Parathyroid adenoma (tissue), 2 donors: Measurements from ENCODE around the gene RHCG.

Experiments used
- H2AFZ ChIP-seq: fragments of 300-600 bp; sonication (generic); one replicate; pipeline ENCODE4 v1.7.0; 2017; ENCODE audit warnings: antibody characterized with exemption, mild to moderate bottlenecking
- H3K27ac ChIP-seq: fragments of 300-600 bp; sonication (generic); one replicate; pipeline ENCODE4 v1.7.0; 2017
- H3K27me3 ChIP-seq: fragments of 300-600 bp; sonication (generic); one replicate; pipeline ENCODE4 v1.7.0; 2017; ENCODE audit warnings: low read length; ENCODE audit not compliant: control insufficient read depth, insufficient read depth
- H3K36me3 ChIP-seq: fragments of 300-600 bp; sonication (generic); one replicate; pipeline ENCODE4 v1.7.0; 2017; ENCODE audit warnings: low read length; ENCODE audit not compliant: control insufficient read depth, insufficient read depth
- H3K4me1 ChIP-seq: fragments of 300-600 bp; sonication (generic); one replicate; pipeline ENCODE4 v1.7.0; 2017; ENCODE audit warnings: control low read depth
- H3K4me2 ChIP-seq: fragments of 300-600 bp; sonication (generic); one replicate; pipeline ENCODE4 v1.7.0; 2017; ENCODE audit warnings: low read length
- H3K4me3 ChIP-seq: fragments of 300-600 bp; sonication (generic); one replicate; pipeline ENCODE4 v1.7.0; 2017; ENCODE audit warnings: low read depth, low read length
- H3K79me2 ChIP-seq: fragments of 300-600 bp; sonication (generic); one replicate; pipeline ENCODE4 v1.7.0; 2017; ENCODE audit warnings: control low read depth
- H3K9ac ChIP-seq: fragments of 300-600 bp; sonication (generic); one replicate; pipeline ENCODE4 v1.7.0; 2017; ENCODE audit warnings: mild to moderate bottlenecking
- H3K9me3 ChIP-seq: fragments of 300-600 bp; sonication (generic); one replicate; pipeline ENCODE4 v1.7.0; 2017; ENCODE audit warnings: low read length; ENCODE audit not compliant: control insufficient read depth
- TF ChIP-seq, protein P1 (sequence below): fragments of 300-600 bp; sonication (generic); IDR thresholded peaks from one replicate; pipeline ENCODE4 v1.7.0; 2017; ENCODE audit warnings: antibody characterized with exemption, mild to moderate bottlenecking
- donor health status: primary hyperparathyroidism.

The RHCG gene

GRCh38 chr15:89490814-89491315 is 5.5 kb downstream of the RHCG start:
- Histone ChIP-seq H3K27ac (no peak overlapping the region), H2AFZ (no peak overlapping the region), H3K4me1 (no peaks in the 10 kb centered on the region), H3K36me3 (no peaks in the 10 kb centered on the region), H3K4me2 (no peak overlapping the region), H3K4me3 (no peak overlapping the region), H3K9me3 (no peaks in the 10 kb centered on the region), H3K27me3 (no peaks in the 10 kb centered on the region), H3K9ac (no peak overlapping the region), H3K79me2 (no peaks in the 10 kb centered on the region)
- TF ChIP-seq, protein P1, sequence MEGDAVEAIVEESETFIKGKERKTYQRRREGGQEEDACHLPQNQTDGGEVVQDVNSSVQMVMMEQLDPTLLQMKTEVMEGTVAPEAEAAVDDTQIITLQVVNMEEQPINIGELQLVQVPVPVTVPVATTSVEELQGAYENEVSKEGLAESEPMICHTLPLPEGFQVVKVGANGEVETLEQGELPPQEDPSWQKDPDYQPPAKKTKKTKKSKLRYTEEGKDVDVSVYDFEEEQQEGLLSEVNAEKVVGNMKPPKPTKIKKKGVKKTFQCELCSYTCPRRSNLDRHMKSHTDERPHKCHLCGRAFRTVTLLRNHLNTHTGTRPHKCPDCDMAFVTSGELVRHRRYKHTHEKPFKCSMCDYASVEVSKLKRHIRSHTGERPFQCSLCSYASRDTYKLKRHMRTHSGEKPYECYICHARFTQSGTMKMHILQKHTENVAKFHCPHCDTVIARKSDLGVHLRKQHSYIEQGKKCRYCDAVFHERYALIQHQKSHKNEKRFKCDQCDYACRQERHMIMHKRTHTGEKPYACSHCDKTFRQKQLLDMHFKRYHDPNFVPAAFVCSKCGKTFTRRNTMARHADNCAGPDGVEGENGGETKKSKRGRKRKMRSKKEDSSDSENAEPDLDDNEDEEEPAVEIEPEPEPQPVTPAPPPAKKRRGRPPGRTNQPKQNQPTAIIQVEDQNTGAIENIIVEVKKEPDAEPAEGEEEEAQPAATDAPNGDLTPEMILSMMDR, result no peak

GRCh38 chr15:89490081-89490813 is 6.1 kb downstream of the RHCG start:
- H3K9me3 ChIP-seq, result no peaks in the 10 kb centered on the region
- H3K36me3 ChIP-seq, result no peaks in the 10 kb centered on the region
- no peak overlapping the region for H3K9ac ChIP-seq
- H3K4me2 ChIP-seq, result no peak overlapping the region
- no peak overlapping the region for H2AFZ ChIP-seq
- no peak overlapping the region for H3K4me3 ChIP-seq
- H3K27ac ChIP-seq, result no peak overlapping the region
- no peaks in the 10 kb centered on the region for H3K4me1 ChIP-seq
- no peaks in the 10 kb centered on the region for H3K27me3 ChIP-seq
- H3K79me2 ChIP-seq, result no peaks in the 10 kb centered on the region
- TF ChIP-seq, protein P1, result no peak

DNA sequence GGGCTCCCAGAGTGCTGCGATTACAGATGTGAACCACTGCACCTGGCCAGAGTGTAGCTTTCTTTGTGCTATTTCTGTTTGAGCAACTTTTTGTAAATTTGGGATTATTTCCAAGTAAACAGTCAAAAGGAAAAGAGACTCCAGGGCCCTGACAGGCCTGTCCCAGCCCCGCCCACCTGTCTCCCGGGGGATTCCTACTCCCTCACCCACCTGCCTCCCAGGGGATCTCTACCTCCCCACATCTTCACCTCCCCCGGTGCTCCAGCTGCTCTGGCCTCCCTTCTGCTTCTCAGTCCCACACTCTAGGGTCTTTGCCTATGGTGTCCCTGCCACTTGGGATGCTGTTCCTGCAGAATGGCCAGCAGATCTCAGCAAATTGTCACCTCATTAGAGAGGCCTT is 7.0 kb downstream of the RHCG start:
- H3K4me3 ChIP-seq, result no peak overlapping the region
- H3K27ac ChIP-seq, result no peak overlapping the region
- H3K9me3 ChIP-seq, result no peaks in the 10 kb centered on the region
- H3K27me3 ChIP-seq, result no peaks in the 10 kb centered on the region
- no peaks in the 10 kb centered on the region for H3K36me3 ChIP-seq
- TF ChIP-seq, protein P1, result no peak
- no peak overlapping the region for H3K9ac ChIP-seq
- no peaks in the 10 kb centered on the region for H3K79me2 ChIP-seq
- H3K4me1 ChIP-seq, result no peaks in the 10 kb centered on the region
- H3K4me2 ChIP-seq, result no peak overlapping the region
- no peak overlapping the region for H2AFZ ChIP-seq

DNA sequence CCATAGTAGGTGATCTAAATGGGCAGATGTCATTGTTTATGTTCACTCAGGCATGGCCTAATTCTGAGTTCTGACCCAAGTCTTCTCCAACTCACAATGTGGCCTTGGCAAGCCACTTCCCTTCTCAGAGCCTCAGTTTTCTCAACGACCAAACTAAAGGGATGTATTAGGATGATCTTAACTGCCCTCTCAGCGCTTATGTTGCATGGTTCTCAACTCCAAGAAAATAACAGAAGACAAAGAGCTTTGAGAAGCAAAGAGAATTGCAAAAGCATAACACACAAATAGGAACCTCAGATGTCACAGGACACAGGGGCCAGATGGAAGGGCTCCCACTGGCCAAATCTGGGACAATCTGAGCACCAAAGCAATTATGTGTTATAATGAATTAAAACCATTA is 8.6 kb downstream of the RHCG start:
- Histone ChIP-seq H3K36me3 (no peaks in the 10 kb centered on the region), H3K27ac (no peak overlapping the region), H3K9ac (no peak overlapping the region), H3K4me1 (no peaks in the 10 kb centered on the region), H3K9me3 (no peaks in the 10 kb centered on the region), H3K4me2 (no peak overlapping the region), H3K79me2 (no peaks in the 10 kb centered on the region), H3K27me3 (no peaks in the 10 kb centered on the region), H3K4me3 (no peak overlapping the region), H2AFZ (no peak overlapping the region)
- TF ChIP-seq, protein P1, result no peak

GRCh38 chr15:89486726-89487050 is 9.7 kb downstream of the RHCG start:
- no peak overlapping the region for H3K4me2 ChIP-seq
- H3K36me3 ChIP-seq, result no peaks in the 10 kb centered on the region
- no peaks in the 10 kb centered on the region for H3K9me3 ChIP-seq
- H3K27ac ChIP-seq, result no peak overlapping the region
- H3K27me3 ChIP-seq, result no peaks in the 10 kb centered on the region
- H3K4me1 ChIP-seq, result no peaks in the 10 kb centered on the region
- TF ChIP-seq, protein P1, result no peak
- H2AFZ ChIP-seq, result no peak overlapping the region
- H3K79me2 ChIP-seq, result no peaks in the 10 kb centered on the region
- no peak overlapping the region for H3K9ac ChIP-seq
- H3K4me3 ChIP-seq, result no peak overlapping the region
